ENCODE data around the gene BCAS3. TPM values are rescaled to one million over a fixed set of nuclear protein-coding genes. Genes with fewer than 3 reads are reported as not detected.

The BCAS3 gene
- polyA plus RNA-seq, 4 donors = 17.7 to 31.6 (median 28.4) TPM

Other genes with a start within 250 kb of the BCAS3 start
- gene APPBP2, start 151.6 kb upstream of the BCAS3 start, polyA plus RNA-seq (ENCODE audit: insufficient read length in 4 of 4) = 10 to 100 TPM; 49.4 to 57.5 (median 56.1) TPM
- gene PPM1D, start 77.7 kb upstream of the BCAS3 start, polyA plus RNA-seq (ENCODE audit: insufficient read length in 4 of 4) = 10 to 100 TPM; 19.3 to 26.1 (median 20.7) TPM

Data from left renal pelvis (tissue), 4 donors.